ENCODE data around the gene CLDN3. TPM values are rescaled to one million over a fixed set of nuclear protein-coding genes. Genes with fewer than 3 reads are reported as not detected.
A peak's percentile ranks its signal among the peaks of the same experiment; 100 is the strongest.
"Not testable (repeated sequence)": the region's sequence is repeated elsewhere in the genome, so short reads cannot be mapped to it uniquely, and the experiment has no call there.

CLDN3 gene
- polyA plus RNA-seq, 3 donors: 27.7 to 32.9 (median 31.7) TPM

- DNase-seq (ENCODE audit: low read depth in 3 of 3, low spot score in 2 of 3): peak; percentile 87 to 93 (median 89)
Measured at GRCh38 chr7:73738612-73739386, 31.3 kb downstream of the CLDN3 start, which contains the start of gene ABHD11. Gene ABHD11 (minus strand): TSS chr7:73738802. CDS start chr7:73738770, 32 bp downstream.

GRCh38 chr7:73738220-73738611 is 31.9 kb downstream of the CLDN3 start:
- DNase-seq (ENCODE audit: low read depth in 3 of 3, low spot score in 2 of 3): no peak

GRCh38 chr7:73737491-73738219 is 32.4 kb downstream of the CLDN3 start:
- DNase-seq (ENCODE audit: low read depth in 3 of 3, low spot score in 2 of 3): no peak

- DNase-seq (ENCODE audit: low read depth in 3 of 3, low spot score in 2 of 3): no peak
Measured at GRCh38 chr7:73736885-73737284, 33.2 kb downstream of the CLDN3 start.

GRCh38 chr7:73735528-73735905 is 34.6 kb downstream of the CLDN3 start:
- DNase-seq (ENCODE audit: low read depth in 3 of 3, low spot score in 2 of 3): no peak

GRCh38 chr7:73734619-73735527 is 35.2 kb downstream of the CLDN3 start:
- no peak for DNase-seq (ENCODE audit: low read depth in 3 of 3, low spot score in 2 of 3)

GRCh38 chr7:73732397-73732796 is 37.7 kb downstream of the CLDN3 start:
- no peak for DNase-seq (ENCODE audit: low read depth in 3 of 3, low spot score in 2 of 3)

GRCh38 chr7:73730485-73730884 is 39.6 kb downstream of the CLDN3 start:
- no peak for DNase-seq (ENCODE audit: low read depth in 3 of 3, low spot score in 2 of 3)

GRCh38 chr7:73728551-73728950 is 41.5 kb downstream of the CLDN3 start:
- DNase-seq (ENCODE audit: low read depth in 3 of 3, low spot score in 2 of 3): no peak

- no peak for DNase-seq (ENCODE audit: low read depth in 3 of 3, low spot score in 2 of 3)
Measured at GRCh38 chr7:73727952-73728351, 42.1 kb downstream of the CLDN3 start.

- no peak for DNase-seq (ENCODE audit: low read depth in 3 of 3, low spot score in 2 of 3)
Measured at GRCh38 chr7:73726083-73726466, 44.0 kb downstream of the CLDN3 start.

GRCh38 chr7:73723813-73724212 is 46.3 kb downstream of the CLDN3 start:
- DNase-seq (ENCODE audit: low read depth in 3 of 3, low spot score in 2 of 3): no peak

GRCh38 chr7:73722785-73723184 is 47.3 kb downstream of the CLDN3 start:
- no peak for DNase-seq (ENCODE audit: low read depth in 3 of 3, low spot score in 2 of 3)

- DNase-seq (ENCODE audit: low read depth in 3 of 3, low spot score in 2 of 3): not testable (repeated sequence)
Measured at GRCh38 chr7:73722182-73722581, 47.9 kb downstream of the CLDN3 start.

- DNase-seq (ENCODE audit: low read depth in 3 of 3, low spot score in 2 of 3): no peak
Measured at GRCh38 chr7:73721377-73721817, 48.7 kb downstream of the CLDN3 start.

GRCh38 chr7:73720443-73720842 is 49.6 kb downstream of the CLDN3 start:
- DNase-seq (ENCODE audit: low read depth in 3 of 3, low spot score in 2 of 3): not testable (repeated sequence)

- DNase-seq (ENCODE audit: low read depth in 3 of 3, low spot score in 2 of 3): no peak
Measured at GRCh38 chr7:73719806-73720169, 50.3 kb downstream of the CLDN3 start.

Data from right renal cortex interstitium (tissue), 3 donors.